ENCODE results near the gene GRK7. TPM values are rescaled to one million over a fixed set of nuclear protein-coding genes. Genes with fewer than 3 reads are reported as not detected.

GRK7 gene
- total and polyA plus RNA-seq, 2 of the 4 experiments (the other 2 are of a cell fraction): not detected

DNA sequence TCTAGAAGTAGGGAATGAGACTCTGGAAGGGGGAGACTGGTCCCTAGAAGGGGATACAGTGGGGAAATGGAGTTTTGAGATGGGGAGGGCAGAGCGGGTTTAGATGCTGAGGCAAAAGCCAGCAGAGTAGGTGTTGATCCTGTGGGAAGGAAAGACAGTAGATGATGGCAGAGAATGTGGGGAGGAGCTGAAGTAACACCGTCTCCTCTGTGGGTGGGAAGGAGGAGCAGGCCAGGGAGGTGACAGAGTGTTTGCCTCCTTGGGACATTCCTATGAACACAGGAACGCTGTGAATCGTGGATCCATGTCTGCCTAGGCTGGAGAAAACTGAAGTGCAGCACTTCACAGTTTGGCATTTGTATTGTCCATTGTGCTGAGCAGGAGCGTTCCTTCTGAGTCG, 20.4 kb downstream of the GRK7 start:
- Histone ChIP-seq H4K5ac (ENCODE audit: low read depth, low read length) (no peak overlapping the region), H3K23ac (ENCODE audit: low read depth, low read length) (no peak overlapping the region), H4K91ac (ENCODE audit: insufficient read depth, low read depth, low read length) (no peak overlapping the region), H2AFZ (replicated peaks; ENCODE audit: low read length, poor library complexity) (no peak overlapping the region), H3K4me1 (ENCODE audit: control insufficient read depth, insufficient read depth, low read length) (no peaks in the 10 kb centered on the region), H2BK120ac (ENCODE audit: low read depth, low read length) (no peak overlapping the region), H2BK20ac (ENCODE audit: low read depth, low read length) (no peak overlapping the region), H3K14ac (replicated peaks; ENCODE audit: low read depth, low read length) (no peak overlapping the region), H4K20me1 (ENCODE audit: insufficient read depth, low read length) (no peaks in the 10 kb centered on the region), H3K4me2 (ENCODE audit: low read depth, low read length) (no peak overlapping the region), H3K36me3 (ENCODE audit: control insufficient read depth, insufficient read depth, low read length) (no peaks in the 10 kb centered on the region), H3K4me3 (ENCODE audit: insufficient read depth, low read depth, low read length) (no peak overlapping the region), H3K9me1 (ENCODE audit: insufficient read depth, low read length) (no peaks in the 10 kb centered on the region), H3K9ac (ENCODE audit: low read depth, low read length) (no peak overlapping the region), H4K8ac (ENCODE audit: low read depth in 2 of 2, low read length in 2 of 2) (no peak overlapping the region), H2BK5ac (ENCODE audit: low read depth, low read length, poor library complexity, severe bottlenecking) (no peak overlapping the region), H3K79me1 (ENCODE audit: low read depth in 1 of 2, low read length in 2 of 2) (no peaks in the 10 kb centered on the region), H2BK15ac (ENCODE audit: low read depth, low read length) (no peak overlapping the region), H3K18ac (ENCODE audit: low read depth, low read length) (no peak overlapping the region), H3K56ac (ENCODE audit: extremely low read depth, insufficient read depth, low read length) (no peak overlapping the region), H2AK9ac (replicated peaks; ENCODE audit: low read depth, low read length, poor library complexity) (no peak overlapping the region), H3K27ac (ENCODE audit: insufficient read depth, low read length) (no peak overlapping the region), H2AK5ac (ENCODE audit: low read depth, low read length) (no peak overlapping the region), H3K4ac (ENCODE audit: low read depth, low read length) (no peak overlapping the region), H3K27me3 (ENCODE audit: control insufficient read depth, insufficient read depth, low read length) (peaks cover 8% of the 10 kb centered on the region), H3K9me3 (ENCODE audit: control insufficient read depth, insufficient read depth, low read length) (no peaks in the 10 kb centered on the region)
- DNase-seq: no peak
- no peak for ATAC-seq (ENCODE audit: low read depth)
- dilution Hi-C loops (cut with HindIII; ENCODE audit: low sequenced_read_pairs, unreplicated experiment) (no loop called here), intact Hi-C loops (cut with micrococcal nuclease) (no loop called here), in situ Hi-C loops (cut with MboI; ENCODE audit: low sequenced_read_pairs) (no loop called here)
- ChIA-PET POLR2A (ENCODE audit: unreplicated experiment) (no interaction called here), CTCF (no interaction called here)
- no TSS peak for BruUV-seq (replicated peaks)
- 82% methylated on average over 3 of the region's 6 CpGs; no CpG with 5 or more reads in 1 of the 2 experiments for WGBS, 2 experiments (ENCODE audit: extremely low coverage in 2 of 2, insufficient read length in 1 of 2)
- TF ChIP-seq RAD21 (IDR thresholded peaks at IDR 0.05; ENCODE audit: low read length) (no peak), MXI1 (IDR thresholded peaks at IDR 0.05; ENCODE audit: borderline replicate concordance, low read depth, low read length) (no peak), CHD1 (IDR thresholded peaks at IDR 0.05; ENCODE audit: low read depth, low read length) (no peak), BHLHE40 (IDR thresholded peaks at IDR 0.05; ENCODE audit: low read depth, low read length) (no peak), MAFK (IDR thresholded peaks at IDR 0.05; ENCODE audit: low read depth, low read length) (no peak), MAZ (IDR thresholded peaks at IDR 0.05; ENCODE audit: borderline replicate concordance, low read depth, low read length) (no peak), RCOR1 (IDR thresholded peaks at IDR 0.05; ENCODE audit: insufficient replicate concordance, low read length) (no peak), CTCF (conservative IDR thresholded peaks at IDR 0.05; ENCODE audit: low read depth, low read length) (no peak), FOS (IDR thresholded peaks at IDR 0.05; ENCODE audit: low read depth, low read length) (no peak), POLR2A (IDR thresholded peaks at IDR 0.05; ENCODE audit: low read depth, low read length) (no peak), NFE2L2 (IDR thresholded peaks at IDR 0.05; ENCODE audit: low read depth, low read length) (no peak), RFX5 (IDR thresholded peaks at IDR 0.05; ENCODE audit: low read depth, low read length) (no peak), SMC3 (IDR thresholded peaks at IDR 0.05; ENCODE audit: low read depth, low read length) (no peak)
- TF ChIP-seq, protein P1, sequence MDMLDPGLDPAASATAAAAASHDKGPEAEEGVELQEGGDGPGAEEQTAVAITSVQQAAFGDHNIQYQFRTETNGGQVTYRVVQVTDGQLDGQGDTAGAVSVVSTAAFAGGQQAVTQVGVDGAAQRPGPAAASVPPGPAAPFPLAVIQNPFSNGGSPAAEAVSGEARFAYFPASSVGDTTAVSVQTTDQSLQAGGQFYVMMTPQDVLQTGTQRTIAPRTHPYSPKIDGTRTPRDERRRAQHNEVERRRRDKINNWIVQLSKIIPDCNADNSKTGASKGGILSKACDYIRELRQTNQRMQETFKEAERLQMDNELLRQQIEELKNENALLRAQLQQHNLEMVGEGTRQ (IDR thresholded peaks at IDR 0.05; ENCODE audit: low read depth, low read length): no peak
- TF ChIP-seq, protein P2, sequence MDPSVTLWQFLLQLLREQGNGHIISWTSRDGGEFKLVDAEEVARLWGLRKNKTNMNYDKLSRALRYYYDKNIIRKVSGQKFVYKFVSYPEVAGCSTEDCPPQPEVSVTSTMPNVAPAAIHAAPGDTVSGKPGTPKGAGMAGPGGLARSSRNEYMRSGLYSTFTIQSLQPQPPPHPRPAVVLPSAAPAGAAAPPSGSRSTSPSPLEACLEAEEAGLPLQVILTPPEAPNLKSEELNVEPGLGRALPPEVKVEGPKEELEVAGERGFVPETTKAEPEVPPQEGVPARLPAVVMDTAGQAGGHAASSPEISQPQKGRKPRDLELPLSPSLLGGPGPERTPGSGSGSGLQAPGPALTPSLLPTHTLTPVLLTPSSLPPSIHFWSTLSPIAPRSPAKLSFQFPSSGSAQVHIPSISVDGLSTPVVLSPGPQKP (IDR thresholded peaks at IDR 0.05; ENCODE audit: borderline replicate concordance, low read depth, low read length): no peak

Measured in IMR-90 (cell line).